ENCODE results near the gene DIRAS2.

Gene DIRAS2

DNA sequence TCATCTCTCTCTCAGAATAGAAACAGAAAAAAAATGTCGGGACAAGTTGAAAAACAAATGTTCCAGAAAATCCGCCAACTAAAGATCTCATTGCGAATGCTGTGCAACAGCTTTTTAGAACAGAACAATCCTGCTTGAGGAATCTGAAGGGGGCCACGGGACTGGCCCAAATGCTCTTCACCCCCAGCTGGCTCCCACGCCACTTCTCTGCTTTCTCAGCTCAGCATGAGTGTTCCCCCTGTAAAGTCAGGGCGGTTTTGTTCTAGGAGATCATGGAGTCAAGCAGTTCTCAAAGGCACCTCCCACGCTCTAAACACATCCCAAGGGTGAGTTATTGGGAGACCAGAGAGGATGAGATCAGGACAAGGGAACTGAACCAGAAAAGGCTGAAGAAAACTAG, 31.5 kb downstream of the DIRAS2 start:
- H2BK120ac ChIP-seq (ENCODE audit: insufficient read depth, low read length, poor library complexity) = no peak overlapping the region
- H4K91ac ChIP-seq (ENCODE audit: low read depth, low read length) = no peak overlapping the region
- no peak overlapping the region for H3K4me2 ChIP-seq (ENCODE audit: low read length)
- no peak for DNase-seq
- H4K8ac ChIP-seq (ENCODE audit: low read depth, low read length) = no peak overlapping the region
- H3K27me3 ChIP-seq (ENCODE audit: insufficient read depth, low read length) = no peaks in the 10 kb centered on the region
- H2AK5ac ChIP-seq (ENCODE audit: low read length) = no peak overlapping the region
- no peak overlapping the region for H2AFZ ChIP-seq (ENCODE audit: insufficient read depth, low read length, poor library complexity)
- no peak overlapping the region for H3K18ac ChIP-seq (ENCODE audit: low read length)
- H4K12ac ChIP-seq (ENCODE audit: low read depth, low read length) = no peak overlapping the region
- H3K4me3 ChIP-seq (ENCODE audit: low read depth, low read length) = no peak overlapping the region
- H3K9me3 ChIP-seq (ENCODE audit: insufficient read depth, low read depth, low read length) = no peaks in the 10 kb centered on the region
- H3K27ac ChIP-seq (ENCODE audit: low read depth, low read length) = no peak overlapping the region
- WGBS (ENCODE audit: extremely low coverage, insufficient coverage, insufficient read length) = no CpG with 5 or more reads among the region's 7 CpGs
- H3K36me3 ChIP-seq (ENCODE audit: control insufficient read depth in 1 of 2, insufficient read depth in 2 of 2, low read length in 2 of 2) = no peaks in the 10 kb centered on the region
- no peak overlapping the region for H2BK12ac ChIP-seq (ENCODE audit: low read length)
- H3K4me1 ChIP-seq (ENCODE audit: control insufficient read depth in 1 of 2, insufficient read depth in 2 of 2, low read length in 2 of 2) = peaks cover 0 to 3% of the 10 kb centered on the region in 2 experiments
- H2BK5ac ChIP-seq (ENCODE audit: low read depth, low read length, poor library complexity) = no peak overlapping the region
- no peak overlapping the region for H3K4ac ChIP-seq (ENCODE audit: low read depth, low read length)
- no peak overlapping the region for H3K9ac ChIP-seq (ENCODE audit: low read length)
- H3K14ac ChIP-seq (ENCODE audit: low read length) = no peak overlapping the region
- no peaks in the 10 kb centered on the region for H3K79me2 ChIP-seq (ENCODE audit: control insufficient read depth, insufficient read depth, low read length, poor library complexity)
- H3K23ac ChIP-seq (ENCODE audit: low read length) = no peak overlapping the region
- no peaks in the 10 kb centered on the region for H3K79me1 ChIP-seq (ENCODE audit: low read length)

DNA sequence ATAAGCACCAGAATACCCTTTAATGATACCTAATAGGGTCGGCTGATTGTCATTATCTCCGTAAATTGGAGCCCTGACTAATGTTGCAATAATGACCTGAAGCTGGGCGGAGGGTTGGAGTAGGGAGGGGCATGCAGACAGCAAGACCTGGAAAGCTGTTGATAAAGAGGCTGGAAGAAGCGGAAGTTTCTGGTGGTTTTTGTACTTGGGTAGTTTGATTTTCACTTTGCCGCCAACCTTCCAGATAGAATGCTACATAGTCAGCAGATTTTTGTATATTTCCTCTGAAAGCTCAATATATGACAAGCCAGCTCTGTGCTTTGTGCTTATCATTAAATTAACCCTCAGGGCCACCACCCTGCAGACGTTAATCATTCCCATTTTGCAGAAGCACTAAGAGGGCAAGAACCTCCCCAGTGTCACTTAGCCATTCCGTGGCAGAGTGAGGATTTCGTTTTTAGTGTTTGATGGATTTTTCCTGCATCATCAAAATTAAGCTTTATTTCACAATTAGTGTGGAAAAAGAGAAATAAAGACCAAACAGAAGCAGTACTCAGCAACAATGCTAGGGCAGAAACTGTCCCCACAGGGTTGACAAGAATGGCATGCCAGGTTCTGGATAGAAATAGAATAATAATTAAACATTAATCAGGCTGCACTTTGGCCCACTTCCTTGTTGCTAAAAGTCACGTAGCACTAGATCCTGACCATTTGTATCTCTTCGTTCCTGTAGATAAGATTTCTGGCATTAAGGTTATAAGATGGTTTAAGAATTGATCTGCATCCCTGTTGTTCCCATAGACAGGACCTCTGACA, 34.7 kb downstream of the DIRAS2 start:
- Histone ChIP-seq H3K9me3 (ENCODE audit: insufficient read depth, low read depth, low read length) (no peaks in the 10 kb centered on the region), H2AFZ (ENCODE audit: insufficient read depth, low read length, poor library complexity) (no peak overlapping the region), H2AK5ac (ENCODE audit: low read length) (no peak overlapping the region), H3K79me1 (ENCODE audit: low read length) (no peaks in the 10 kb centered on the region), H3K36me3 (ENCODE audit: control insufficient read depth in 1 of 2, insufficient read depth in 2 of 2, low read length in 2 of 2) (no peaks in the 10 kb centered on the region), H2BK120ac (ENCODE audit: insufficient read depth, low read length, poor library complexity) (no peak overlapping the region), H2BK5ac (ENCODE audit: low read depth, low read length, poor library complexity) (no peak overlapping the region), H2BK12ac (ENCODE audit: low read length) (no peak overlapping the region), H3K9ac (ENCODE audit: low read length) (no peak overlapping the region), H3K4me1 (ENCODE audit: control insufficient read depth in 1 of 2, insufficient read depth in 2 of 2, low read length in 2 of 2) (peaks cover 0 to 3% of the 10 kb centered on the region in 2 experiments), H3K79me2 (ENCODE audit: control insufficient read depth, insufficient read depth, low read length, poor library complexity) (no peaks in the 10 kb centered on the region), H3K4me2 (ENCODE audit: low read length) (peak overlapping the region; percentile 10), H3K27ac (ENCODE audit: low read depth, low read length) (no peak overlapping the region), H3K4ac (ENCODE audit: low read depth, low read length) (no peak overlapping the region), H4K91ac (ENCODE audit: low read depth, low read length) (no peak overlapping the region), H3K27me3 (ENCODE audit: insufficient read depth, low read length) (no peaks in the 10 kb centered on the region), H3K18ac (ENCODE audit: low read length) (no peak overlapping the region), H3K23ac (ENCODE audit: low read length) (no peak overlapping the region), H3K4me3 (ENCODE audit: low read depth, low read length) (no peak overlapping the region), H4K12ac (ENCODE audit: low read depth, low read length) (no peak overlapping the region), H4K8ac (ENCODE audit: low read depth, low read length) (no peak overlapping the region), H3K14ac (ENCODE audit: low read length) (no peak overlapping the region)
- no CpG with 5 or more reads among the region's 10 CpGs for whole genome bisulfite sequencing (ENCODE audit: extremely low coverage, insufficient coverage, insufficient read length)
- DNase-seq = peak in 1 of 2 donors; percentile 33

DNA sequence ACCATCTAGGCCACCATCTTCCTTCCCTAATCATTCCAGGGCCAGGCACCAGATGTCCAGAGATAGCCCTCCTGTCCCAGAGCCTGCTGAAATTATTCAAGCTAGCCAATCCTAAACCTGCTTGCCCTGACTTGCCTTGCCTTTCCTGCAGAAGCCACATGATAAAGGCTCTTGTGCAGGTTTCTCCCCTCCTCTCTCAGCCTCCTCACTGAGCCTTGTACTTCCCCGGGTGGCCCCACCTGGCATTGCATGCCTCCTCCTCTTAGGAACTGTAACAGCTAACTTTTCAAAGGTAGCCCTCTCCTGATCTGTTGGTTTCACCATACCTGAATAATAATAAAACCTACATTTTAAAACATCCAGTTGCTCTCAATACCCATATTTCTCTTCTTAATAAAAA, 42.6 kb downstream of the DIRAS2 start:
- Histone ChIP-seq H3K4me2 (ENCODE audit: low read length) (no peak overlapping the region), H4K12ac (ENCODE audit: low read depth, low read length) (no peak overlapping the region), H2BK12ac (ENCODE audit: low read length) (no peak overlapping the region), H3K9me3 (ENCODE audit: insufficient read depth, low read depth, low read length) (no peaks in the 10 kb centered on the region), H3K4me1 (ENCODE audit: control insufficient read depth in 1 of 2, insufficient read depth in 2 of 2, low read length in 2 of 2) (no peaks in the 10 kb centered on the region), H2AK5ac (ENCODE audit: low read length) (no peak overlapping the region), H4K91ac (ENCODE audit: low read depth, low read length) (no peak overlapping the region), H3K27ac (ENCODE audit: low read depth, low read length) (no peak overlapping the region), H3K27me3 (ENCODE audit: insufficient read depth, low read length) (no peaks in the 10 kb centered on the region), H2BK120ac (ENCODE audit: insufficient read depth, low read length, poor library complexity) (no peak overlapping the region), H3K18ac (ENCODE audit: low read length) (no peak overlapping the region), H3K23ac (ENCODE audit: low read length) (no peak overlapping the region), H3K14ac (ENCODE audit: low read length) (no peak overlapping the region), H4K8ac (ENCODE audit: low read depth, low read length) (no peak overlapping the region), H3K9ac (ENCODE audit: low read length) (no peak overlapping the region), H3K4me3 (ENCODE audit: low read depth, low read length) (no peak overlapping the region), H3K79me2 (ENCODE audit: control insufficient read depth, insufficient read depth, low read length, poor library complexity) (no peaks in the 10 kb centered on the region), H3K4ac (ENCODE audit: low read depth, low read length) (no peak overlapping the region), H2AFZ (ENCODE audit: insufficient read depth, low read length, poor library complexity) (no peak overlapping the region), H2BK5ac (ENCODE audit: low read depth, low read length, poor library complexity) (no peak overlapping the region), H3K79me1 (ENCODE audit: low read length) (no peaks in the 10 kb centered on the region), H3K36me3 (ENCODE audit: control insufficient read depth in 1 of 2, insufficient read depth in 2 of 2, low read length in 2 of 2) (no peaks in the 10 kb centered on the region)
- DNase-seq = no peak
- WGBS (ENCODE audit: extremely low coverage, insufficient coverage, insufficient read length) = no CpG with 5 or more reads among the region's 1 CpG

DNA sequence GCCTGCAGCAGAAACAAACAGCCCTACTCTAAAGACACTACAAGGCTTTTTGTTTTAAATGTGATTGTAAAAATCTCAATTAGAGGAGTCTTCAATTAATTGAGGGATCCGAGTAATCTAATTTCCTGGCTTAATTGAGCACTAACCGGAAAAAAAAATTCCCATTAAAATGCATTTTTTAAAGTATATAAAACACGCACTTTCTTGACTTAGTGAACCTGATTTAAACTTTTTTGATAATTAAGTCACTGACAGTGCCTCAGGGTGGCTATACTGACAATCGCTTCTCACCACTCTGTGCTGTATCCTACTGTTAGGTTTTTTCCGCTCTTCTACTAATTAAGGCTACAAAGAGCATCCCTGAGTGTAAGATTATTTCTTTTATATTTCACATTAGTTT, 44.4 kb downstream of the DIRAS2 start:
- Histone ChIP-seq H3K9me3 (ENCODE audit: insufficient read depth, low read depth, low read length) (no peaks in the 10 kb centered on the region), H3K27me3 (ENCODE audit: insufficient read depth, low read length) (no peaks in the 10 kb centered on the region), H3K23ac (ENCODE audit: low read length) (no peak overlapping the region), H4K12ac (ENCODE audit: low read depth, low read length) (no peak overlapping the region), H3K79me1 (ENCODE audit: low read length) (no peaks in the 10 kb centered on the region), H3K4ac (ENCODE audit: low read depth, low read length) (no peak overlapping the region), H2AFZ (ENCODE audit: insufficient read depth, low read length, poor library complexity) (no peak overlapping the region), H3K36me3 (ENCODE audit: control insufficient read depth in 1 of 2, insufficient read depth in 2 of 2, low read length in 2 of 2) (no peaks in the 10 kb centered on the region), H3K14ac (ENCODE audit: low read length) (no peak overlapping the region), H2AK5ac (ENCODE audit: low read length) (no peak overlapping the region), H2BK120ac (ENCODE audit: insufficient read depth, low read length, poor library complexity) (no peak overlapping the region), H3K18ac (ENCODE audit: low read length) (no peak overlapping the region), H4K91ac (ENCODE audit: low read depth, low read length) (no peak overlapping the region), H3K27ac (ENCODE audit: low read depth, low read length) (no peak overlapping the region), H2BK12ac (ENCODE audit: low read length) (no peak overlapping the region), H3K9ac (ENCODE audit: low read length) (no peak overlapping the region), H3K4me3 (ENCODE audit: low read depth, low read length) (no peak overlapping the region), H3K4me1 (ENCODE audit: control insufficient read depth in 1 of 2, insufficient read depth in 2 of 2, low read length in 2 of 2) (no peaks in the 10 kb centered on the region), H2BK5ac (ENCODE audit: low read depth, low read length, poor library complexity) (no peak overlapping the region), H3K4me2 (ENCODE audit: low read length) (no peak overlapping the region), H3K79me2 (ENCODE audit: control insufficient read depth, insufficient read depth, low read length, poor library complexity) (no peaks in the 10 kb centered on the region), H4K8ac (ENCODE audit: low read depth, low read length) (no peak overlapping the region)
- DNase-seq = no peak
- no CpG with 5 or more reads among the region's 5 CpGs for WGBS (ENCODE audit: extremely low coverage, insufficient coverage, insufficient read length)
